Measurements from ENCODE around the gene CCDC92. TPM values are rescaled to one million over a fixed set of nuclear protein-coding genes. Genes with fewer than 3 reads are reported as not detected.

CCDC92 gene
- polyA plus RNA-seq, 1 donor: 36.2 TPM

- H3K27me3 ChIP-seq (ENCODE audit: control insufficient read depth, insufficient read depth, low read length): no peaks in the 10 kb centered on the region
- peak overlapping the region; percentile 90 for H3K27ac ChIP-seq (ENCODE audit: low read length)
- 44% methylated on average over 2 of the region's 8 CpGs for WGBS (ENCODE audit: insufficient coverage, low lambda C conversion rate)
- DNase-seq: no peak
- H3K4me3 ChIP-seq (ENCODE audit: low read length): no peak overlapping the region
- H3K4me1 ChIP-seq (ENCODE audit: control insufficient read depth, insufficient read depth, low read length): peaks cover 82% of the 10 kb centered on the region
- peaks cover 38% of the 10 kb centered on the region for H3K36me3 ChIP-seq (ENCODE audit: control insufficient read depth, insufficient read depth, low read length)
- no peaks in the 10 kb centered on the region for H3K9me3 ChIP-seq (ENCODE audit: control insufficient read depth, low read depth, low read length)
Observed at GRCh38 chr12:123992118-123992825, 19.6 kb upstream of the CCDC92 start.

- Histone ChIP-seq H3K4me3 (ENCODE audit: low read length) (no peak overlapping the region), H3K27me3 (ENCODE audit: control insufficient read depth, insufficient read depth, low read length) (no peaks in the 10 kb centered on the region), H3K27ac (ENCODE audit: low read length) (peak overlapping the region; percentile 90), H3K4me1 (ENCODE audit: control insufficient read depth, insufficient read depth, low read length) (peaks cover 83% of the 10 kb centered on the region), H3K9me3 (ENCODE audit: control insufficient read depth, low read depth, low read length) (no peaks in the 10 kb centered on the region), H3K36me3 (ENCODE audit: control insufficient read depth, insufficient read depth, low read length) (peaks cover 37% of the 10 kb centered on the region)
- DNase-seq: peak in 1 of 2 donors; percentile 82
- whole genome bisulfite sequencing (ENCODE audit: insufficient coverage, low lambda C conversion rate): 25% methylated on average over 1 of the region's 2 CpGs
Observed at GRCh38 chr12:123991372-123991951, 18.8 kb upstream of the CCDC92 start.

- peak overlapping the region; percentile 90 for H3K27ac ChIP-seq (ENCODE audit: low read length)
Observed at GRCh38 chr12:123990511-123990910, 17.9 kb upstream of the CCDC92 start.

DNA sequence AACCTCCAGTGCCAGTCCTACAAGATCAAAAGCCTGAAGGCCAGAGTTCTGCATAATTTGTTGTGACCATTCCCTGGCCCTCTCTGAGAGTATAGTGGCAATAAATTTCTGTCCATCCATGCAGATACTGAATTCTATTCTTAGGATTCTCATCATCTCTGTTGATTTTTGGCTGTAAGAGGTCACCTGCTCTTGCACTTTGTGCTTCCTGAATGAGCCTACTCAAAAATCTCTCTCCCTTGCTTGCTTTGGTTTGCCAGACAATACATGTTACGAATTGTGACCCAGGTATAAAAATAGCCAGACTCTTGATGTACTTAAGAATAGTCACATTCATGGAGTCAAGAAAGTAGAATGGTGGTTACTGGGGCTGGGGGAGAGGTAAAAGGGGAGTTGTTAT lies 17.1 kb upstream of the CCDC92 start:
- Histone ChIP-seq H3K9me3 (ENCODE audit: control insufficient read depth, low read depth, low read length) (no peaks in the 10 kb centered on the region), H3K27me3 (ENCODE audit: control insufficient read depth, insufficient read depth, low read length) (no peaks in the 10 kb centered on the region), H3K36me3 (ENCODE audit: control insufficient read depth, insufficient read depth, low read length) (peaks cover 35% of the 10 kb centered on the region), H3K4me1 (ENCODE audit: control insufficient read depth, insufficient read depth, low read length) (peaks cover 77% of the 10 kb centered on the region), H3K4me3 (ENCODE audit: low read length) (no peak overlapping the region), H3K27ac (ENCODE audit: low read length) (peak overlapping the region; percentile 90)
- no CpG with 5 or more reads among the region's 1 CpG for WGBS (ENCODE audit: insufficient coverage, low lambda C conversion rate)
- DNase-seq: no peak

More at GRCh38 chr12:123990511-123990910, 17.9 kb upstream of the CCDC92 start:
- Histone ChIP-seq H3K4me3 (ENCODE audit: low read length) (no peak overlapping the region), H3K4me1 (ENCODE audit: control insufficient read depth, insufficient read depth, low read length) (peaks cover 81% of the 10 kb centered on the region), H3K27me3 (ENCODE audit: control insufficient read depth, insufficient read depth, low read length) (no peaks in the 10 kb centered on the region), H3K9me3 (ENCODE audit: control insufficient read depth, low read depth, low read length) (no peaks in the 10 kb centered on the region), H3K36me3 (ENCODE audit: control insufficient read depth, insufficient read depth, low read length) (peaks cover 35% of the 10 kb centered on the region)
- WGBS (ENCODE audit: insufficient coverage, low lambda C conversion rate): 30% methylated on average over 2 of the region's 4 CpGs
- peak; percentile 59 to 81 for DNase-seq

- WGBS (ENCODE audit: insufficient coverage, low lambda C conversion rate): no CpG with 5 or more reads among the region's 5 CpGs
- Histone ChIP-seq H3K9me3 (ENCODE audit: control insufficient read depth, low read depth, low read length) (no peaks in the 10 kb centered on the region), H3K4me3 (ENCODE audit: low read length) (no peak overlapping the region), H3K27me3 (ENCODE audit: control insufficient read depth, insufficient read depth, low read length) (no peaks in the 10 kb centered on the region), H3K4me1 (ENCODE audit: control insufficient read depth, insufficient read depth, low read length) (peaks cover 78% of the 10 kb centered on the region), H3K36me3 (ENCODE audit: control insufficient read depth, insufficient read depth, low read length) (peaks cover 35% of the 10 kb centered on the region), H3K27ac (ENCODE audit: low read length) (peak overlapping the region; percentile 90)
- no peak for DNase-seq
Observed at GRCh38 chr12:123989168-123989567, 16.5 kb upstream of the CCDC92 start.

- Histone ChIP-seq H3K4me1 (ENCODE audit: control insufficient read depth, insufficient read depth, low read length) (peaks cover 60% of the 10 kb centered on the region), H3K4me3 (ENCODE audit: low read length) (no peak overlapping the region), H3K27ac (ENCODE audit: low read length) (peak overlapping the region; percentile 4), H3K27me3 (ENCODE audit: control insufficient read depth, insufficient read depth, low read length) (no peaks in the 10 kb centered on the region), H3K36me3 (ENCODE audit: control insufficient read depth, insufficient read depth, low read length) (peaks cover 26% of the 10 kb centered on the region), H3K9me3 (ENCODE audit: control insufficient read depth, low read depth, low read length) (no peaks in the 10 kb centered on the region)
- WGBS (ENCODE audit: insufficient coverage, low lambda C conversion rate): no CpG with 5 or more reads among the region's 2 CpGs
- no peak for DNase-seq
Observed at GRCh38 chr12:123987022-123987421, 14.4 kb upstream of the CCDC92 start.

DNA sequence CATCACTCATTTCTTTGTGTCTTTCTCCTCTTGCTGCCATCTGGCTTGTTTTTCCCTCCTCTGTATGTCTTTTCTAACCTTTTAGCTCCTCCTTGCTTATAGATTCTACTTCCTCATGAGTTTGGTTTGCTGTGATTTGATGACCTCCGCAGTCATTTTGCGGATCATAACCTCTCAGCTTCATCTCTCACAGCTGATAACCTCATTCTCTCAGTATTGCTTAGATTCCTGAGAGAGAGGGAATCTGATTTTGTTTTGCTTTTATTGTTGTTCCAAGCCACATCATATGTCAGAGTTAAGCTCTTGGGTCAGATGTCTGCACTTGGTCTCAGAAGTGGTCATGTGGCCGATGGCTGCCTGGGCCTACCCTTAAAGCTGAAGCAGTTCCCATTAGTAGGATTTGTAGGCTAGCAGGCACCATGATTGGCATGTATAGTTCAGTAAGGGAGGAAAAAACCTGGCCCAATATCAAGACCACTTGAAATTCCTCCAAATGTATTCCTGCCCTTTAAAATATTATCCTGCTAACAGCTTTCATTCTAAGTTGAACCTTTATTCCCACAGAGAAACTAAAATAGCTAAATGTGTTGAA lies 13.8 kb upstream of the CCDC92 start:
- Histone ChIP-seq H3K27ac (ENCODE audit: low read length) (peak overlapping the region; percentile 4), H3K9me3 (ENCODE audit: control insufficient read depth, low read depth, low read length) (no peaks in the 10 kb centered on the region), H3K4me1 (ENCODE audit: control insufficient read depth, insufficient read depth, low read length) (peaks cover 54% of the 10 kb centered on the region), H3K27me3 (ENCODE audit: control insufficient read depth, insufficient read depth, low read length) (no peaks in the 10 kb centered on the region), H3K4me3 (ENCODE audit: low read length) (no peak overlapping the region), H3K36me3 (ENCODE audit: control insufficient read depth, insufficient read depth, low read length) (peaks cover 29% of the 10 kb centered on the region)
- no CpG with 5 or more reads among the region's 3 CpGs for WGBS (ENCODE audit: insufficient coverage, low lambda C conversion rate)
- DNase-seq: no peak

DNA sequence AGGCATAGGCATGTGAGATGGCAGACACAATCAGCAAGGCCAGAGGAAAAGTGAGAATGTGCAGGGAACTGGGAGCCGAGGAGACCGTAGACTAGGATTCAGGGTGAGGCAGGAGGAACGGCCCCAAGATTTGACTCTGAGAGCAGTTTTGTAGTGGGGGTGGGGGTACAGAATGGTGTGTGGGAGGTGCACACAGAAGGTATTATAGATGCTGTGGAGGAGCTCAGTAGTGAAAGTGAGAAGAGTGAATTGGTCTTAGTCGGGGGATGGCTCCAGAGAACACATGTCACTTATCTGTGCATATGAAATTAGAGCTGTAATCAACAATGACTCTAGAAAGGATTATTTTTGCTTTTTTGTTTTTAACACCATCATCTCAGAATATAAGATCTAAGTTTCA lies 12.3 kb upstream of the CCDC92 start:
- Histone ChIP-seq H3K36me3 (ENCODE audit: control insufficient read depth, insufficient read depth, low read length) (peaks cover 30% of the 10 kb centered on the region), H3K9me3 (ENCODE audit: control insufficient read depth, low read depth, low read length) (no peaks in the 10 kb centered on the region), H3K4me3 (ENCODE audit: low read length) (no peak overlapping the region), H3K27me3 (ENCODE audit: control insufficient read depth, insufficient read depth, low read length) (no peaks in the 10 kb centered on the region), H3K27ac (ENCODE audit: low read length) (no peak overlapping the region), H3K4me1 (ENCODE audit: control insufficient read depth, insufficient read depth, low read length) (peaks cover 44% of the 10 kb centered on the region)
- no CpG with 5 or more reads among the region's 4 CpGs for WGBS (ENCODE audit: insufficient coverage, low lambda C conversion rate)
- DNase-seq: no peak

DNA sequence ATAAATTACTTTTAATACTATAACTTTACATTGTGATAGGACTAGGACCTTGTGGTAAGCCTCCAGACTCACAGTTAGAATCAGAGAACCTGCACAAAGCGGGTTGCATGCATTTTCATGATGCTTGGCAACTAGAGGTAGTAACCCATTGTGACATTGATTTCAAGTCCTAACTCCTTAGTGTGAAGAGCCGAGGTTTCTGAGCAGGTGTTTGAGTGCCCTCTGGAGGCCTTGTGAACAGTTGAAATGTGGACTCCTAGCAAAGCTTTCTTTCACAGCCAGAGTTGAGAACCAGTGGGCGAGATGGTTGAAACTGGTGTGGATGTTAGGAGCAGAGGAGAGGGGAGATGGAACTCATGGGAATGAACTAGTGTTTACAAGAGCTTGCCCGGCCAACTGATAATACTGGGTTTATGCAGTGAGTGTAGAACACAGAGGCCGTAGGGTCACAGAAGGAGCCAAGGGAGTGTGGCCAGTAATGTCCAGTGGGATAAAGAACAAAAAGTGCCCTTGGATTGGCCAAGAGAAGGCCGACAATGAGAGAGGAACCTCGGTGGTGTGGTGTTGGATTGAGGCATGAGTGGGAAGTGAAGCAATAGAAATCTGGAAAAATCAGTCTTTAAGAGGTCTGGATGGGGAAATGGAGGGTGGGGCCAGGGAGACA lies 11.3 kb upstream of the CCDC92 start:
- H3K4me1 ChIP-seq (ENCODE audit: control insufficient read depth, insufficient read depth, low read length): peaks cover 34% of the 10 kb centered on the region
- no peak overlapping the region for H3K27ac ChIP-seq (ENCODE audit: low read length)
- H3K9me3 ChIP-seq (ENCODE audit: control insufficient read depth, low read depth, low read length): no peaks in the 10 kb centered on the region
- H3K36me3 ChIP-seq (ENCODE audit: control insufficient read depth, insufficient read depth, low read length): peaks cover 23% of the 10 kb centered on the region
- H3K4me3 ChIP-seq (ENCODE audit: low read length): no peak overlapping the region
- WGBS (ENCODE audit: insufficient coverage, low lambda C conversion rate): 85% methylated on average over 3 of the region's 7 CpGs
- no peaks in the 10 kb centered on the region for H3K27me3 ChIP-seq (ENCODE audit: control insufficient read depth, insufficient read depth, low read length)
- peak; percentile 57 to 66 for DNase-seq

GRCh38 chr12:123982269-123982668 lies 9.6 kb upstream of the CCDC92 start:
- H3K9me3 ChIP-seq (ENCODE audit: control insufficient read depth, low read depth, low read length): no peaks in the 10 kb centered on the region
- no peak for DNase-seq
- H3K4me3 ChIP-seq (ENCODE audit: low read length): no peak overlapping the region
- H3K27ac ChIP-seq (ENCODE audit: low read length): no peak overlapping the region
- H3K27me3 ChIP-seq (ENCODE audit: control insufficient read depth, insufficient read depth, low read length): no peaks in the 10 kb centered on the region
- H3K36me3 ChIP-seq (ENCODE audit: control insufficient read depth, insufficient read depth, low read length): peaks cover 15% of the 10 kb centered on the region
- WGBS (ENCODE audit: insufficient coverage, low lambda C conversion rate): no CpG with 5 or more reads among the region's 7 CpGs
- peaks cover 24% of the 10 kb centered on the region for H3K4me1 ChIP-seq (ENCODE audit: control insufficient read depth, insufficient read depth, low read length)
